HG02870 (cell line): ENCODE data around the gene HS2ST1.

Experiments
- ATAC-seq: cut with Tn5 transposase; IDR thresholded peaks from one replicate; pipeline ENCODE4 v1.9.1; 2021; ENCODE audit warnings: mild to moderate bottlenecking, moderate library complexity; ENCODE audit not compliant: unreplicated experiment

Gene HS2ST1

GRCh38 chr1:87155170-87155569 lies 240.7 kb downstream of the HS2ST1 start:
- ATAC-seq = no peak

DNA sequence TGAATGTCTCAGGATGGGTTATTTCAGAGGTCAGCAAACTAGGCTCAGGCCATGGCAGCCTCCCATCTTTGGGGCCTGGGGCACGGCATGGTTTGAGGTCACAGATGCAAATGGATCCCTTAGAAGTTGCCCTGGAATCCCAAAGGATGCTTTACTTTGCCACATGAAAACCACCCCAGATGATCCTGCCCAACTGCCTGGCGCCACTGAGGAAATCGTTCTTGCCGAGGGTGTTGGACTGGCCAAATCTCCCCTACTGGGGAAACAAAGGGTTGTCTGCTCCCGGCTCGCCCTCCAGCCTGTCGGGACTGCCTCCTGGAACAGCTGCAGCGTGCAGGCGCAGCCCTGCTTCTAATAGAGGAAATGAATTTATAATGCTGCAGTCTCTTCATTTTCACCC lies 241.2 kb downstream of the HS2ST1 start:
- ATAC-seq = no peak

GRCh38 chr1:87156124-87156523 lies 241.7 kb downstream of the HS2ST1 start:
- ATAC-seq = no peak

DNA sequence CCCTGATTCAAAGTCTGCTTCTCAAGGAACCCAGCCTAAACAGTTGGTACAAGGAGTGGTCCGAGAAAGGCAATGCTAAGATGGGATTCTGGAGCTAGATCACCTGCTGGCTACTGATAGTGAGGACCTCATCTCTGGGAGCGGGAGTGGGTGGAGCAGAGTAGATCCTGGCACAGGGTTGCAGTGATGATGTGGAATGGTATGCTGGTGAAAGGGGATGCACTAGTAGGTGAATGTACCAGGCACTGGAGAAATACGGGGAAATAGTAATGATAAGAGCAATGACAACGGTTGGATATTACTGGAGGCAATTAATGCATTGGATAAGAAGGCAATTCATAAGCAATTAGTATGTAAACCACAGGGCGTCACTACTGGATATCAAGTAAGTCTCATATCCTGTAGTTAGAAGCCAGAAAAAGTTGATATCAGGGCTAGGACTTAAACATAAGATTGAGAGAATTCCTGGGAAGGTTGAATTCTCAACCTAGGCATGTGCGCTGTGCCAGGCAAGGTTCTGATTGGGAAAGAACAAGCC lies 245.0 kb downstream of the HS2ST1 start:
- no peak for ATAC-seq
